Endothelial cell of umbilical vein (primary cell): ENCODE results near the gene SCRN1. TPM values are rescaled to one million over a fixed set of nuclear protein-coding genes. Genes with fewer than 3 reads are reported as not detected.

ENCODE experiments used
- BruUV-seq: library from RNA; stranded (reverse); fragments of 400-500 nt; replicated peaks from 2 replicates; lab custom pipeline; 2021; lab: Mats Ljungman, UMichigan
- CTCF ChIA-PET: fragments of 300-600, 350-600 bp; sonication (Branson Sonifier 250); formaldehyde crosslinking; loops from one replicate; lab custom pipeline; 2021; ENCODE audit warnings: antibody characterized with exemption, inconsistent platforms; lab: Charles Lee
- POLR2A ChIA-PET: fragments of 300-600, 350-600 bp; sonication (Branson Sonifier 250); formaldehyde crosslinking; loops from one replicate; lab custom pipeline; 2021; ENCODE audit warnings: antibody characterized with exemption, inconsistent platforms; lab: Charles Lee
- DNase-seq: peaks from one replicate; pipeline ENCODE4 v3.0.0-alpha.2; 2011; ENCODE audit warnings: low read depth, low spot score
- FAIRE-seq: peaks from 2 replicates; lab custom pipeline; 2011; peaks lifted over from hg19 to GRCh38; lab: Jason Lieb, UNC
- H2AFZ ChIP-seq: 2 replicates; pipeline ENCODE4 v1.6.0; 2012; ENCODE audit warnings: low read depth, low read length, control low read depth, inconsistent platforms
- H3K27ac ChIP-seq: 2 replicates; pipeline ENCODE4 v1.5.1; 2011; ENCODE audit warnings: low read depth, mild to moderate bottlenecking, control low read depth, low read length, moderate library complexity; ENCODE audit not compliant: insufficient read depth
- H3K27me3 ChIP-seq, 2 experiments: 2 replicates each; pipeline versions ENCODE4 v1.6.0 to v1.6.1; 2011; ENCODE audit warnings: low read length in 2 of 2, mixed read lengths in 1 of 2; ENCODE audit not compliant: control insufficient read depth in 2 of 2, insufficient read depth in 2 of 2
- H3K36me3 ChIP-seq, 2 experiments: 2 replicates in 1 of 2; 3 replicates in 1 of 2; pipeline ENCODE4 v1.5.1; 2011; ENCODE audit warnings: low read length in 2 of 2, mild to moderate bottlenecking in 1 of 2, moderate library complexity in 1 of 2; ENCODE audit not compliant: control insufficient read depth in 2 of 2, insufficient read depth in 2 of 2; ENCODE audit errors: extremely low read depth in 1 of 2
- H3K4me1 ChIP-seq: 3 replicates; pipeline ENCODE4 v1.5.1; 2011; ENCODE audit warnings: mild to moderate bottlenecking, low read length; ENCODE audit not compliant: control insufficient read depth, insufficient read depth; ENCODE audit errors: extremely low read depth
- H3K4me2 ChIP-seq: 2 replicates; pipeline ENCODE4 v1.6.1; 2011; ENCODE audit warnings: low read length, control low read depth, mixed read lengths; ENCODE audit not compliant: insufficient read depth
- H3K4me3 ChIP-seq, 3 experiments: fragments of 200-600 bp in 1 of 3; sonication (generic), shearing (Covaris generic) in 1 of 3; replicated peaks in 1 of 3; 2 replicates each; pipeline ENCODE4 v1.5.1; 2011 to 2016; ENCODE audit warnings: control low read depth in 3 of 3, low read length in 3 of 3, mild to moderate bottlenecking in 2 of 3, inconsistent platforms in 1 of 3, low read depth in 1 of 3, moderate library complexity in 1 of 3; ENCODE audit not compliant: insufficient read depth in 1 of 3
- H3K79me2 ChIP-seq: 2 replicates; pipeline ENCODE4 v1.6.0; 2012; ENCODE audit warnings: low read length, inconsistent platforms; ENCODE audit not compliant: control insufficient read depth, insufficient read depth
- H3K9ac ChIP-seq: replicated peaks from 2 replicates; pipeline ENCODE3; 2011; ENCODE audit warnings: low read length, control low read depth; ENCODE audit not compliant: insufficient read depth; ENCODE audit errors: extremely low read depth
- H3K9me1 ChIP-seq: replicated peaks from 3 replicates; pipeline ENCODE4 v1.6.0; 2011; ENCODE audit warnings: mild to moderate bottlenecking, low read length; ENCODE audit not compliant: control insufficient read depth, insufficient read depth; ENCODE audit errors: extremely low read depth
- H3K9me3 ChIP-seq: replicated peaks from 2 replicates; pipeline ENCODE4 v1.5.1; 2012; ENCODE audit warnings: low read length, inconsistent platforms; ENCODE audit not compliant: control insufficient read depth, insufficient read depth
- H4K20me1 ChIP-seq: replicated peaks from 2 replicates; pipeline ENCODE3; 2011; ENCODE audit warnings: mild to moderate bottlenecking, low read length; ENCODE audit not compliant: control insufficient read depth, insufficient read depth; ENCODE audit errors: extremely low read depth
- EZH2 ChIP-seq: IDR thresholded peaks from 2 replicates; pipeline ENCODE4 v1.6.1; 2012; ENCODE audit warnings: borderline replicate concordance, low read depth, mild to moderate bottlenecking, moderate library complexity, low read length, inconsistent platforms; ENCODE audit not compliant: severe bottlenecking
- FOS ChIP-seq: IDR thresholded peaks from 2 replicates; pipeline ENCODE4 v1.6.1; 2011; ENCODE audit warnings: mild to moderate bottlenecking, low read length, moderate library complexity, borderline replicate concordance; ENCODE audit not compliant: insufficient read depth
- GATA2 ChIP-seq: IDR thresholded peaks from 2 replicates; pipeline ENCODE4 v1.7.0; 2011; ENCODE audit warnings: low read depth, mild to moderate bottlenecking, moderate library complexity, mixed read lengths, low read length; ENCODE audit not compliant: insufficient read length, insufficient read depth
- JUN ChIP-seq: IDR thresholded peaks from 2 replicates; pipeline ENCODE4 v1.6.1; 2011; ENCODE audit warnings: borderline replicate concordance, low read depth; ENCODE audit not compliant: insufficient read length, insufficient read depth
- MYC ChIP-seq: IDR thresholded peaks from one replicate; pipeline ENCODE4 v1.6.1; 2011; ENCODE audit warnings: mild to moderate bottlenecking, low read depth, low read length
- POLR2A ChIP-seq: IDR thresholded peaks from 2 replicates; pipeline ENCODE4 v1.6.1; 2012; ENCODE audit warnings: low read depth, mild to moderate bottlenecking, control low read depth, low read length
- POLR2AphosphoS5 ChIP-seq: IDR thresholded peaks from 2 replicates; pipeline ENCODE4 v1.6.1; 2012; ENCODE audit warnings: low read depth, mild to moderate bottlenecking, control low read depth, low read length, moderate library complexity; ENCODE audit not compliant: insufficient read depth
- dilution Hi-C: fragments of 300-500 bp; cut with MboI; formaldehyde crosslinking; loops from one replicate; pipeline ENCODE4 v1.15.0; 2019; ENCODE audit warnings: low sequenced_read_pairs; ENCODE audit not compliant: extremely low pct_ligation_motif_present
- intact Hi-C: fragments of 100-400 bp; cut with micrococcal nuclease; formaldehyde crosslinking; loops from one replicate; pipeline ENCODE4 v1.10.0; 2022
- polyA plus RNA-seq, 4 experiments: library from polyadenylated mRNA; depleted of rRNA in 3 of 4; stranded (reverse) in 3 of 4; unstranded in 1 of 4; fragments of >200 nt; gene quantifications; 2 replicates each; pipeline versions ENCODE4 v1.2.1 to v1.2.3, GENCODE V29; 2011 to 2012; ENCODE audit warnings: missing spikeins in 1 of 4
- total RNA-seq: library from RNA; stranded (reverse); gene quantifications from 2 replicates; pipeline ENCODE4 v1.2.3, GENCODE V29; 2021
- TF ChIP-seq, protein P1 (sequence below), 2 donors: IDR thresholded peaks; 1 replicate in 1 of 2; 2 replicates in 1 of 2; pipeline ENCODE4 v1.5.1; 2011; ENCODE audit warnings: low read length in 2 of 2, mild to moderate bottlenecking in 2 of 2, moderate library complexity in 2 of 2, control low read depth in 1 of 2, inconsistent platforms in 1 of 2, low read depth in 1 of 2; ENCODE audit not compliant: insufficient read depth in 1 of 2; ENCODE audit errors: extremely low read depth in 1 of 2
- TF ChIP-seq, protein P2 (sequence below): IDR thresholded peaks from 2 replicates; pipeline ENCODE4 v1.6.1; 2011; ENCODE audit not compliant: insufficient read depth, insufficient read length

The SCRN1 gene
- total and polyA plus RNA-seq, 2 donors (not counting 3 experiments of a cell fraction or from before 2014, with no cell fraction given) = 57.0 to 127 TPM

DNA sequence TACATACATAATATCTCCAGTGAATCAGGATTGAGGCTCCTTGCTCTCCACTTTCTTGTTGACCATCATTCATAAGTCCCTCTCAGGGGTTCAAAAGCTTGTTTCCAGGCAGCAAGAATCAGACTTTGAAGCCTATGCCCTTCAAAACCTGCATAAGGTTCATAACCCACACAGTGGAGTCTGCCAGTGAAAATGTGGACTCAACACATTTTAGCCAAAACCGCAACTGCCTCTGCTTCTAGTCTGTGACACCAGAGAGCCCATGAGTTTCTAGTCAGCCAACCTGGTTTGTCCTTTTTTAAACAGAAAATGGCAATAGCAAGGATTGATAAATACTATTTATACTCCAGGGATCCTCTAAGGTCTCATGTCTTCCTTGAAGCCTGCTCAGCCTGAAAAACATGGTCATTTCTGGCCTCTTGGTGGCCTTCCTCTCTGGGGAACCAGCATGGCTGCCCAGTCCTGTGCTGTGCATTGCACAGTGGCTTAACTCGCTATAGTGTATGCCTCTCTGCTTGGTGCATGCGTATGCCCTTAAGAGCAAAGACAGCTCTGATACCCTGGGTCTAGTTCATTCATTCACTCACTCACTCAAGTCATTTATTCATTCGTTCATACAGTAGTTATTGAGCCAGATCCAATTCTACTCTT is 115.8 kb downstream of the SCRN1 start:
- BruUV-seq = no TSS peak
- no peak overlapping the region for H3K27ac ChIP-seq
- TF ChIP-seq, protein P1, sequence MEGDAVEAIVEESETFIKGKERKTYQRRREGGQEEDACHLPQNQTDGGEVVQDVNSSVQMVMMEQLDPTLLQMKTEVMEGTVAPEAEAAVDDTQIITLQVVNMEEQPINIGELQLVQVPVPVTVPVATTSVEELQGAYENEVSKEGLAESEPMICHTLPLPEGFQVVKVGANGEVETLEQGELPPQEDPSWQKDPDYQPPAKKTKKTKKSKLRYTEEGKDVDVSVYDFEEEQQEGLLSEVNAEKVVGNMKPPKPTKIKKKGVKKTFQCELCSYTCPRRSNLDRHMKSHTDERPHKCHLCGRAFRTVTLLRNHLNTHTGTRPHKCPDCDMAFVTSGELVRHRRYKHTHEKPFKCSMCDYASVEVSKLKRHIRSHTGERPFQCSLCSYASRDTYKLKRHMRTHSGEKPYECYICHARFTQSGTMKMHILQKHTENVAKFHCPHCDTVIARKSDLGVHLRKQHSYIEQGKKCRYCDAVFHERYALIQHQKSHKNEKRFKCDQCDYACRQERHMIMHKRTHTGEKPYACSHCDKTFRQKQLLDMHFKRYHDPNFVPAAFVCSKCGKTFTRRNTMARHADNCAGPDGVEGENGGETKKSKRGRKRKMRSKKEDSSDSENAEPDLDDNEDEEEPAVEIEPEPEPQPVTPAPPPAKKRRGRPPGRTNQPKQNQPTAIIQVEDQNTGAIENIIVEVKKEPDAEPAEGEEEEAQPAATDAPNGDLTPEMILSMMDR (IDR thresholded peaks at IDR 0.05; ENCODE audit: extremely low read depth in 1 of 2, insufficient read depth in 1 of 2, low read depth in 1 of 2, low read length in 2 of 2) = no peak
- TF ChIP-seq MYC (no peak), EZH2 (no peak), GATA2 (no peak), POLR2A (no peak), JUN (no peak), POLR2AphosphoS5 (no peak), FOS (no peak)
- TF ChIP-seq, protein P2, sequence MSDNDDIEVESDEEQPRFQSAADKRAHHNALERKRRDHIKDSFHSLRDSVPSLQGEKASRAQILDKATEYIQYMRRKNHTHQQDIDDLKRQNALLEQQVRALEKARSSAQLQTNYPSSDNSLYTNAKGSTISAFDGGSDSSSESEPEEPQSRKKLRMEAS = no peak
- no peak for DNase-seq
- no peaks in the 10 kb centered on the region for H3K36me3 ChIP-seq
- ChIA-PET CTCF (interaction anchor here (0.9 to 1.3 kb wide), 2 partner anchors 78 to 126 kb away, joined by 5 to 9 read pairs; no protein-coding TSS in a partner anchor), POLR2A (no interaction called here)
- H4K20me1 ChIP-seq = no peaks in the 10 kb centered on the region
- no peaks in the 10 kb centered on the region for H3K9me1 ChIP-seq
- no peak overlapping the region for H3K9ac ChIP-seq
- H3K4me2 ChIP-seq = no peak overlapping the region
- H3K79me2 ChIP-seq = no peaks in the 10 kb centered on the region
- intact Hi-C loops (loop anchor here (2.0 kb wide), 1 partner anchor 125 kb away; no protein-coding TSS in a partner anchor), dilution Hi-C loops (no loop called here)
- H3K4me3 ChIP-seq = no peak overlapping the region
- no peak for FAIRE-seq
- no peaks in the 10 kb centered on the region for H3K9me3 ChIP-seq
- peaks cover 2% of the 10 kb centered on the region for H3K4me1 ChIP-seq
- H3K27me3 ChIP-seq = peaks cover 11% of the 10 kb centered on the region in 2 experiments
- no peak overlapping the region for H2AFZ ChIP-seq
